ENCODE measurements around the gene INIP. TPM values are rescaled to one million over a fixed set of nuclear protein-coding genes. Genes with fewer than 3 reads are reported as not detected.

INIP gene
- total and polyA plus RNA-seq, 2 of the 13 experiments (the other 11 are each of a cell fraction or from before 2014, with no cell fraction given) = 13.6 to 28.6 TPM

GRCh38 chr9:112751056-112751795 lies 33.3 kb upstream of the INIP start (continued):
- TF ChIP-seq ZFP91 (CRISPR knock-in tag; IDR thresholded peaks at IDR 0.05; ENCODE audit: borderline replicate concordance) (peak; percentile 9; the same call in 1 of the 2 replicates), MEIS2 (CRISPR knock-in tag; IDR thresholded peaks at IDR 0.05) (peak; percentile 62; the same call in 1 of the 2 replicates), TFDP1 (CRISPR knock-in tag; IDR thresholded peaks at IDR 0.05; ENCODE audit: borderline replicate concordance) (peak; percentile 52; the same call in 1 of the 2 replicates), ZSCAN20 (CRISPR knock-in tag; IDR thresholded peaks at IDR 0.05; ENCODE audit: borderline replicate concordance) (no peak), ZNF782 (CRISPR knock-in tag; IDR thresholded peaks at IDR 0.05; ENCODE audit: borderline replicate concordance) (no peak), TERF1 (CRISPR knock-in tag; IDR thresholded peaks at IDR 0.05) (no peak), PHF5A (CRISPR knock-in tag; IDR thresholded peaks at IDR 0.05; ENCODE audit: low read depth, unreplicated experiment) (no peak), SOX6 (IDR thresholded peaks at IDR 0.05) (no peak), SOX6 (CRISPR knock-in tag; IDR thresholded peaks at IDR 0.05) (peak; percentile 39), MAFG (CRISPR knock-in tag; IDR thresholded peaks at IDR 0.05) (no peak), FUBP1 (CRISPR knock-in tag; IDR thresholded peaks at IDR 0.05; ENCODE audit: borderline replicate concordance) (0 out of 2 replicates have a peak, but pooled peaks have one; percentile 14), ZNF609 (CRISPR knock-in tag; IDR thresholded peaks at IDR 0.05; ENCODE audit: borderline replicate concordance) (no peak), ZGPAT (CRISPR knock-in tag; IDR thresholded peaks at IDR 0.05) (peak; percentile 56), ZNF383 (CRISPR knock-in tag; IDR thresholded peaks at IDR 0.05; ENCODE audit: borderline replicate concordance) (no peak), GFI1 (CRISPR knock-in tag; IDR thresholded peaks at IDR 0.05; ENCODE audit: borderline replicate concordance) (no peak)
